GM12878 (cell line): ENCODE measurements around the gene GPRC5C. TPM values are rescaled to one million over a fixed set of nuclear protein-coding genes. Genes with fewer than 3 reads are reported as not detected.

ENCODE experiments used
- ATAC-seq: fragments of 200-7000 bp; cut with Tn5 transposase; 3 replicates; pipeline ENCODE4 v1.9.1; 2020; ENCODE audit warnings: mild to moderate bottlenecking, moderate library complexity
- BruUV-seq: library from RNA; stranded (reverse); fragments of 400-500 nt; replicated peaks from 2 replicates; lab custom pipeline; 2021; lab: Mats Ljungman, UMichigan
- CTCF ChIA-PET: fragments of 300-600 bp; sonication (Branson Sonifier 250); formaldehyde crosslinking; extraction: SDS; loops from one replicate; lab custom pipeline; 2021; ENCODE audit warnings: inconsistent platforms; lab: Yijun Ruan, JAX
- POLR2A ChIA-PET: fragments of 350-600 bp; formaldehyde crosslinking; extraction: SDS; loops from one replicate; lab custom pipeline; 2021; ENCODE audit warnings: inconsistent platforms; lab: Charles Lee
- RAD21 ChIA-PET: fragments of 300-600 bp; sonication (Branson Sonifier 250); formaldehyde crosslinking; loops from one replicate; lab custom pipeline; 2023; ENCODE audit warnings: antibody characterized with exemption; ENCODE audit not compliant: unreplicated experiment; lab: Charles Lee
- SMC1A ChIA-PET: fragments of 300-600 bp; sonication (Branson Sonifier 250); formaldehyde crosslinking; loops from one replicate; lab custom pipeline; 2023; ENCODE audit not compliant: unreplicated experiment, uncharacterized antibody; lab: Charles Lee
- DNase-seq: peaks from one replicate; pipeline ENCODE4 v3.0.0-alpha.2; 2011; ENCODE audit warnings: low read depth, low spot score
- FAIRE-seq: peaks from 3 replicates; lab custom pipeline; 2011; peaks lifted over from hg19 to GRCh38; lab: Jason Lieb, UNC
- H2AFZ ChIP-seq: 2 replicates; pipeline ENCODE4 v1.6.0; 2011; ENCODE audit warnings: low read depth, low read length, control low read depth; ENCODE audit not compliant: control insufficient read depth
- H3K27ac ChIP-seq: 2 replicates; pipeline ENCODE4 v1.5.1; 2011; ENCODE audit warnings: control low read depth; ENCODE audit not compliant: control insufficient read depth, insufficient read depth
- H3K27me3 ChIP-seq, 2 experiments: replicated peaks in 1 of 2; 2 replicates each; pipeline versions ENCODE4 v1.6.0 to v1.6.1; 2011; ENCODE audit warnings: low read length in 1 of 2; ENCODE audit not compliant: control insufficient read depth in 2 of 2, insufficient read depth in 2 of 2
- H3K36me3 ChIP-seq, 2 experiments: 2 replicates each; pipeline ENCODE4 v1.5.1; 2011; ENCODE audit warnings: low read length in 1 of 2; ENCODE audit not compliant: control insufficient read depth in 2 of 2, insufficient read depth in 2 of 2
- H3K4me1 ChIP-seq: 2 replicates; pipeline ENCODE4 v1.6.1; 2011; ENCODE audit warnings: mild to moderate bottlenecking, low read length, moderate library complexity, mixed read lengths; ENCODE audit not compliant: control insufficient read depth, insufficient read depth
- H3K4me2 ChIP-seq: 2 replicates; pipeline ENCODE4 v1.6.0; 2011; ENCODE audit warnings: control low read depth; ENCODE audit not compliant: control insufficient read depth, insufficient read depth
- H3K4me3 ChIP-seq: fragments of 200-600 bp; sonication (generic); 2 replicates; pipeline ENCODE4 v1.5.1; 2016
- H3K79me2 ChIP-seq: 2 replicates; pipeline ENCODE4 v1.6.0; 2011; ENCODE audit warnings: low read length; ENCODE audit not compliant: control insufficient read depth, insufficient read depth
- H3K9ac ChIP-seq: 2 replicates; pipeline ENCODE4 v1.8.0; 2011; ENCODE audit warnings: low read length, control low read depth, mixed read lengths; ENCODE audit not compliant: control insufficient read depth, insufficient read depth
- H3K9me3 ChIP-seq: replicated peaks from 3 replicates; pipeline ENCODE4 v1.5.1; 2011; ENCODE audit warnings: mild to moderate bottlenecking, low read length; ENCODE audit not compliant: control insufficient read depth, insufficient read depth
- H4K20me1 ChIP-seq: 2 replicates; pipeline ENCODE4 v1.6.0; 2011; ENCODE audit not compliant: control insufficient read depth, insufficient read depth
- BACH1 ChIP-seq: fragments of 450-650 bp; IDR thresholded peaks from 2 replicates; pipeline ENCODE4 v1.6.1; 2017; ENCODE audit warnings: mild to moderate bottlenecking, borderline replicate concordance
- BCL3 ChIP-seq: IDR thresholded peaks from 2 replicates; pipeline ENCODE4 v1.6.1; 2011; ENCODE audit warnings: borderline replicate concordance, low read depth, mild to moderate bottlenecking, moderate library complexity, low read length; ENCODE audit not compliant: insufficient read depth, poor library complexity, severe bottlenecking
- BCLAF1 ChIP-seq: fragments of 450-650 bp; IDR thresholded peaks from 2 replicates; pipeline ENCODE4 v1.6.1; 2017; ENCODE audit warnings: antibody characterized with exemption, mild to moderate bottlenecking, moderate library complexity
- E2F4 ChIP-seq: IDR thresholded peaks from 2 replicates; pipeline ENCODE4 v1.6.1; 2012; ENCODE audit warnings: low read depth, low read length, improper control_type of control experiment
- EED ChIP-seq: sonication (generic); IDR thresholded peaks from 2 replicates; pipeline ENCODE4 v1.6.1; 2016; ENCODE audit warnings: antibody characterized with exemption, low read depth
- GABPA ChIP-seq: IDR thresholded peaks from 2 replicates; pipeline ENCODE4 v1.6.1; 2014; ENCODE audit warnings: antibody characterized with exemption, low read depth, mild to moderate bottlenecking, inconsistent platforms
- IRF4 ChIP-seq: IDR thresholded peaks from 2 replicates; pipeline ENCODE4 v1.6.1; 2011; ENCODE audit warnings: low read depth, low read length
- JUNB ChIP-seq: IDR thresholded peaks from 2 replicates; pipeline ENCODE4 v1.6.1; 2016; ENCODE audit warnings: antibody characterized with exemption, mild to moderate bottlenecking
- RAD51 ChIP-seq: fragments of 450-650 bp; IDR thresholded peaks from 2 replicates; pipeline ENCODE4 v1.6.1; 2016; ENCODE audit warnings: moderate library complexity, mild to moderate bottlenecking, inconsistent platforms
- RFX5 ChIP-seq: IDR thresholded peaks from 2 replicates; pipeline ENCODE4 v1.6.1; 2011; ENCODE audit warnings: low read depth, low read length, improper control_type of control experiment
- SIN3A ChIP-seq: IDR thresholded peaks from 2 replicates; pipeline ENCODE4 v1.6.1; 2012; ENCODE audit warnings: low read depth, low read length, improper control_type of control experiment
- TCF12 ChIP-seq: IDR thresholded peaks from 2 replicates; pipeline ENCODE4 v1.6.1; 2011; ENCODE audit warnings: low read depth, mild to moderate bottlenecking, low read length
- ZBED1 ChIP-seq: IDR thresholded peaks from 2 replicates; pipeline ENCODE4 v1.6.1; 2016; ENCODE audit warnings: borderline replicate concordance
- WGBS: methylation state at CpG from one replicate; pipeline ENCODE4 v1.1.6; 2016; ENCODE audit warnings: low lambda C conversion rate; ENCODE audit not compliant: insufficient replicate concordance, insufficient coverage; ENCODE audit errors: missing lambda C conversion rate; 5-methylcytosine and 5-hydroxymethylcytosine counted together
- in situ Hi-C: fragments of 300-500 bp; cut with MboI; formaldehyde crosslinking; loops from 9 replicates; pipeline ENCODE4 v1.14.3; 2018; ENCODE audit warnings: mixed read lengths
- intact Hi-C: fragments of 100-400 bp; cut with micrococcal nuclease; formaldehyde crosslinking; loops from one replicate; pipeline ENCODE4 v1.14.2; 2022; ENCODE audit not compliant: unreplicated experiment
- polyA plus RNA-seq, 11 experiments: library from polyadenylated mRNA; depleted of rRNA in 4 of 11; unstranded in 6 of 11; stranded (reverse) in 5 of 11; fragments of >200 nt; fragmentation: Nextera tagmentation in 4 of 11; fragmentation: Illumina TruSeq in 1 of 11; extraction: Ambion mirVana in 4 of 11; extraction: Trizol in 1 of 11; gene quantifications; 1 replicate in 1 of 11; 2 replicates in 10 of 11; pipeline versions ENCODE4 v1.2.1 to v1.2.3, GENCODE V29; 2011 to 2016; ENCODE audit warnings: inconsistent platforms in 2 of 11, missing spikeins in 2 of 11, low read depth in 1 of 11
- total RNA-seq, 4 experiments: library from RNA; depleted of rRNA in 3 of 4; stranded (reverse); fragments of >200 nt in 3 of 4; fragmentation: Illumina TruSeq in 1 of 4; extraction: Trizol in 1 of 4; gene quantifications; 2 replicates each; pipeline versions ENCODE4 v1.2.1 to v1.2.3, GENCODE V29; 2013 to 2021

Gene GPRC5C
- total and polyA plus RNA-seq, 10 of the 15 experiments (the other 5 are each of a cell fraction or from before 2014, with no cell fraction given), result 0.04 to 1.3 (median 0.36) TPM; not detected in 2

- H3K36me3 ChIP-seq, result peaks cover 29 to 33% of the 10 kb centered on the region in 2 experiments
- H3K4me2 ChIP-seq, result no peak overlapping the region
- peaks cover 6% of the 10 kb centered on the region; the same call in 2 of the 3 replicates for H3K9me3 ChIP-seq
- POLR2A ChIA-PET, result interaction anchor here (1.3 kb wide), 1 partner anchor 14 kb away, joined by 3 read pairs; no protein-coding TSS in a partner anchor
- peaks cover 6% of the 10 kb centered on the region; the same call in 1 of the 2 replicates for H4K20me1 ChIP-seq
- H3K79me2 ChIP-seq, result peaks cover 52% of the 10 kb centered on the region
- TF ChIP-seq RAD51 (no peak), E2F4 (no peak), IRF4 (no peak), SIN3A (no peak), GABPA (no peak), EED (no peak), RFX5 (no peak), TCF12 (no peak), BACH1 (no peak), ZBED1 (no peak), JUNB (no peak), BCL3 (no peak), BCLAF1 (no peak)
- TF ChIP-seq, all 136 proteins: peak for 0
- no peak overlapping the region for H3K9ac ChIP-seq
- no peak for DNase-seq
- H3K4me1 ChIP-seq, result peaks cover 20% of the 10 kb centered on the region
- intact Hi-C loops (no loop called here), in situ Hi-C loops (no loop called here)
- no peaks in the 10 kb centered on the region for H3K27me3 ChIP-seq
- WGBS, result 50% methylated on average over 4 of the region's 4 CpGs
- no peak overlapping the region for H3K27ac ChIP-seq
- CTCF ChIA-PET, result interaction anchor here (0.9 to 1.4 kb wide), 3 partner anchors 37 to 107 kb away, joined by 3 read pairs; no protein-coding TSS in a partner anchor
- ATAC-seq, result no peak
- RAD21 ChIA-PET, result interaction anchor here (0.9 kb wide), 1 partner anchor 15 kb away, joined by 3 read pairs; no protein-coding TSS in a partner anchor
- FAIRE-seq, result no peak
- SMC1A ChIA-PET, result interaction anchor here (1.3 to 1.4 kb wide), 2 partner anchors 11 to 18 kb away, joined by 3 read pairs; no protein-coding TSS in a partner anchor
- no TSS peak for BruUV-seq
- H2AFZ ChIP-seq, result no peak overlapping the region
- no peak overlapping the region for H3K4me3 ChIP-seq
These were observed 43.3 kb downstream of the GPRC5C start for GRCh38 chr17:74475189-74475588.
